H1 (cell line): ENCODE results near the gene RPE. TPM values are rescaled to one million over a fixed set of nuclear protein-coding genes. Genes with fewer than 3 reads are reported as not detected.

Experiments used
- ASH2L ChIP-seq: fragments of 200-600, 300-600 bp; sonication (generic); IDR thresholded peaks from one replicate; pipeline ENCODE4 v1.7.1; 2017; ENCODE audit warnings: low read length
- BACH1 ChIP-seq: IDR thresholded peaks from 2 replicates; pipeline ENCODE4 v1.6.1; 2012; ENCODE audit warnings: low read length, improper control_type of control experiment
- CHD2 ChIP-seq: IDR thresholded peaks from 2 replicates; pipeline ENCODE4 v1.6.1; 2012; ENCODE audit warnings: low read length, improper control_type of control experiment
- EGR1 ChIP-seq: IDR thresholded peaks from 2 replicates; pipeline ENCODE4 v1.6.1; 2011; ENCODE audit warnings: low read depth, low read length, borderline replicate concordance
- KDM4A ChIP-seq: IDR thresholded peaks from one replicate; pipeline ENCODE4 v1.7.1; 2012; ENCODE audit warnings: low read depth, mild to moderate bottlenecking, moderate library complexity, low read length, inconsistent platforms; ENCODE audit not compliant: severe bottlenecking
- RAD21 ChIP-seq, 2 experiments: IDR thresholded peaks in 1 of 2; conservative IDR thresholded peaks in 1 of 2; 2 replicates each; pipeline ENCODE4 v1.6.1; 2011; ENCODE audit warnings: low read depth in 2 of 2, low read length in 2 of 2, improper control_type of control experiment in 1 of 2, inconsistent platforms in 1 of 2, mild to moderate bottlenecking in 1 of 2, moderate library complexity in 1 of 2
- SIN3A ChIP-seq, 2 experiments: IDR thresholded peaks in 1 of 2; conservative IDR thresholded peaks in 1 of 2; 2 replicates each; pipeline ENCODE4 v1.6.1; 2011 to 2012; ENCODE audit warnings: low read length in 2 of 2, improper control_type of control experiment in 1 of 2, low read depth in 1 of 2, mild to moderate bottlenecking in 1 of 2
- polyA plus RNA-seq, 7 experiments: library from polyadenylated mRNA; depleted of rRNA in 3 of 7; stranded (reverse) in 5 of 7; unstranded in 2 of 7; fragments of >200 nt in 5 of 7; fragments of 200-250 nt in 2 of 7; gene quantifications; 1 replicate in 5 of 7; 2 replicates in 1 of 7; 4 replicates in 1 of 7; pipeline versions ENCODE4 v1.2.1 to v1.2.3, GENCODE V29; 2011 to 2013; ENCODE audit warnings: missing spikeins in 2 of 7, mixed read lengths in 2 of 7
- total RNA-seq: library from RNA; stranded (reverse); fragmentation: NEBNext Ultra II Directional; extraction: Animal tissue kit (Norgen Biotek cat#: 25700); gene quantifications from 2 replicates; pipeline ENCODE4 v1.2.1, GENCODE V29; 2021

RPE gene
- total and polyA plus RNA-seq, 2 of the 8 experiments (the other 6 are each of a cell fraction or from before 2014, with no cell fraction given) = 77.8 to 102 TPM

- TF ChIP-seq CHD2 (no peak), SIN3A (conservative IDR thresholded peaks at IDR 0.05 in 1 of 2, IDR thresholded peaks at IDR 0.05 in 1 of 2; ENCODE audit: low read depth in 1 of 2, low read length in 2 of 2) (no peak), ASH2L (no peak), BACH1 (no peak), RAD21 (IDR thresholded peaks at IDR 0.05 in 1 of 2, conservative IDR thresholded peaks at IDR 0.05 in 1 of 2; ENCODE audit: low read depth in 2 of 2, low read length in 2 of 2) (no peak), KDM4A (no peak), EGR1 (no peak)
These were observed 35.6 kb downstream of the RPE start (continued) for GRCh38 chr2:210038078-210038477.
